ENCODE measurements around the gene NHERF1.

DNA sequence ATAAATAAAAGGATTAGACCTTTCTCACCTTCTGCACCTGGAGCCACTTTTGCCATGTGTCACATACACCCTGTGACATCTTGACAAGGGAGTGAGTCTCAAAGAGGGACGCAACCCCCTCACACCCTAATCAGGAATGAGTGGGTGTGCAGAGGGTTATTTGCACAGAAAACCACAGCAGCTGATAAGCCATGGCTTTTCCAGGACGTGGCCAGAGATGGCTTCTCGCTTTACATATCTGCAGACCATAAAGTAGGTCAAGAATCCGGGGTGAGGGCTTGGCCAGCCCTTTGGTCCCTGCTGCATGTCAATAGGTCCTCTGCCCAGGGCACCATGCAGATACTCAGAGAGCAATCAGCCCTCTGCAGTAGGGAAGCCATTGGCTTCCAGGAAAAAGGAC, 33.3 kb upstream of the NHERF1 start:
- TF ChIP-seq CTCF (IDR thresholded peaks at IDR 0.05) = no peak
- TF ChIP-seq POLR2A (IDR thresholded peaks at IDR 0.05; ENCODE audit: low read depth) = no peak
- TF ChIP-seq POLR2AphosphoS5 (IDR thresholded peaks at IDR 0.05) = no peak
- TF ChIP-seq EP300 (IDR thresholded peaks at IDR 0.05) = no peak
